AG08396 (cell line): ENCODE measurements around the gene MFAP4.

Experiments used
- DNase-seq: peaks from one replicate; pipeline ENCODE4 v3.0.0; 2012; ENCODE audit warnings: low spot score, mixed read lengths

MFAP4 gene

DNA sequence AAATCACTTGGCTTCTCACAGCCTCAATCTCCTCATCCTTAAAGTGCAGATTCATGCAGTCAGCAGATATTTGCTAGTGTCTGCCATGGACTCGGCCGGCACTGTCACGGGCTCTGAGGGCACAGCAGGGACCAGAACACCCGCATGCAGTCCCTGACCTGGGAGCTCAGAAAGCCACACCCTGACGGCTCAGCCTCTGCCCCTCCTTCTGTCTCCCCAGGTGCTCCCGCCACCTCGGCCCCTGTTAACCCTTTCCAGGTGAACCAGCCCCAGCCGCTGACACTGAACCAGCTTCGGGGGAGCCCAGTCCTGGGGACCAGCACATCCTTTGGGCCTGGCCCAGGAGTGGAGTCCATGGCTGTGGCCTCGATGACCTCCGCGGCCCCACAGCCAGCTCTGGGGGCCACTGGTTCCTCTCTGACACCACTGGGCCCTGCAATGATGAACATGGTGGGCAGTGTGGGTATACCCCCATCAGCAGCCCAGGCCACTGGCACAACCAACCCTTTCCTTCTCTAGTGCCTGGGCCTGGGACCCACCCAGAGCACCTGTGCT is 53.2 kb downstream of the MFAP4 start:
- no peak for DNase-seq
